Esophagus (tissue), 2 donors: ENCODE data around the gene NAA11. TPM values are rescaled to one million over a fixed set of nuclear protein-coding genes. Genes with fewer than 3 reads are reported as not detected.

Experiments
- H3K27ac ChIP-seq, 2 donors: one replicate each; pipeline ENCODE4 v1.5.1; 2013; ENCODE audit warnings: low read depth in 2 of 2, mild to moderate bottlenecking in 2 of 2, inconsistent platforms in 1 of 2, low read length in 1 of 2, moderate library complexity in 1 of 2
- H3K27me3 ChIP-seq, 2 donors: one replicate each; pipeline ENCODE4 v1.6.1; 2013; ENCODE audit warnings: low read length in 2 of 2, control low read depth in 1 of 2, mild to moderate bottlenecking in 1 of 2; ENCODE audit not compliant: insufficient read depth in 2 of 2, control insufficient read depth in 1 of 2
- H3K36me3 ChIP-seq, 2 donors: one replicate each; pipeline ENCODE4 v1.6.1; 2013; ENCODE audit warnings: low read length in 1 of 2; ENCODE audit not compliant: control insufficient read depth in 2 of 2, insufficient read depth in 2 of 2
- H3K4me1 ChIP-seq, 2 donors: one replicate each; pipeline ENCODE4 v1.6.1; 2013; ENCODE audit warnings: low read length in 1 of 2; ENCODE audit not compliant: control insufficient read depth in 2 of 2, insufficient read depth in 2 of 2
- H3K4me3 ChIP-seq, 2 donors: one replicate each; pipeline ENCODE4 v1.5.1; 2013; ENCODE audit warnings: low read length in 2 of 2, mild to moderate bottlenecking in 2 of 2, low read depth in 1 of 2, moderate library complexity in 1 of 2
- H3K9me3 ChIP-seq, 2 donors: one replicate each; pipeline ENCODE4 v1.6.1; 2013; ENCODE audit warnings: mild to moderate bottlenecking in 2 of 2, low read depth in 1 of 2, low read length in 1 of 2, moderate library complexity in 1 of 2; ENCODE audit not compliant: control insufficient read depth in 2 of 2, insufficient read depth in 1 of 2
- WGBS, 2 donors: extraction: QIAGEN DNeasy Blood & Tissue Kit; methylation state at CpG; one replicate each; pipeline ENCODE4 v1.1.7; 2013; 5-methylcytosine and 5-hydroxymethylcytosine counted together
- polyA plus RNA-seq, 2 donors: library from polyadenylated mRNA; stranded (reverse); fragments of 200-250 nt; gene quantifications; one replicate each; pipeline ENCODE4 v1.2.3, GENCODE V29; 2013
- donor health status: healthy with polysubstance abuse.
- donor health status: Bipolar disorder and iron deficiency.

The NAA11 gene
- polyA plus RNA-seq = not detected

- Histone ChIP-seq H3K27ac (no peak within 1 kb of the TSS), H3K9me3 (no peaks in the 10 kb centered on the region), H3K4me1 (no peaks in the 10 kb centered on the region), H3K36me3 (no peaks in the 10 kb centered on the region), H3K27me3 (no peaks in the 10 kb centered on the region), H3K4me3 (no peak within 1 kb of the TSS)
- WGBS, 2 donors = 93 to 96% methylated on average over 19 of the region's 19 CpGs
These were observed at the start of gene NAA11 for GRCh38 chr4:79325864-79326328. Gene NAA11, minus strand, starts transcription at chr4:79326061. Its CDS starts 184 bp downstream, at chr4:79325877.

DNA sequence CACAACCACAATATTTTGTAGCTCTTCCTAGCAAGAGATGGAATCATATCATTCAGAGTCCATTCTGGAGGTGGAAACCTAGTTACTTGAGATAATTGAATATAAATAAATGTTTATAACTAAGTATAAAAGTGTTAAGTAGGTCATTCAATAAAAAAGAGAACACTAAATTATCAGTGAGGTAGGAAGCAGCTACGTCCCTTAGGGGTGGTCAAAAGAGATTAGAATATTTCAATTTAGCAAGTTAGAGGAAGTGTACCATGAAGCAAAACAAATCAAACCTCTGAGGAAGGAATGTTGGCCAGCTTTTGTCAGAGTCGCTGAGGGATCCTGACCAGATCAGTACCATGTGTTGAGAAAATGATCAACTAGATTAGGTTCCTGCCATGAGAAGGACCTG lies 44.2 kb upstream of the NAA11 start:
- Histone ChIP-seq H3K36me3 (no peaks in the 10 kb centered on the region), H3K4me3 (no peak overlapping the region), H3K4me1 (no peaks in the 10 kb centered on the region), H3K27me3 (no peaks in the 10 kb centered on the region), H3K27ac (no peak overlapping the region), H3K9me3 (no peaks in the 10 kb centered on the region)
- 60 to 67% methylated on average over 2 of the region's 2 CpGs for WGBS, 2 donors

GRCh38 chr4:79367096-79367495 lies 41.2 kb upstream of the NAA11 start:
- Histone ChIP-seq H3K27ac (no peak overlapping the region), H3K9me3 (no peaks in the 10 kb centered on the region), H3K4me1 (no peaks in the 10 kb centered on the region), H3K36me3 (no peaks in the 10 kb centered on the region), H3K4me3 (no peak overlapping the region), H3K27me3 (no peaks in the 10 kb centered on the region)
- 89 to 92% methylated on average over 2 of the region's 2 CpGs for WGBS, 2 donors

GRCh38 chr4:79366422-79366821 lies 40.6 kb upstream of the NAA11 start:
- H3K4me1 ChIP-seq = no peaks in the 10 kb centered on the region
- no peak overlapping the region for H3K4me3 ChIP-seq
- H3K9me3 ChIP-seq = no peaks in the 10 kb centered on the region
- H3K27me3 ChIP-seq = no peaks in the 10 kb centered on the region
- no peak overlapping the region for H3K27ac ChIP-seq
- no peaks in the 10 kb centered on the region for H3K36me3 ChIP-seq

GRCh38 chr4:79364061-79364460 lies 38.2 kb upstream of the NAA11 start:
- no peaks in the 10 kb centered on the region for H3K36me3 ChIP-seq
- no peaks in the 10 kb centered on the region for H3K27me3 ChIP-seq
- no peaks in the 10 kb centered on the region for H3K4me1 ChIP-seq
- H3K4me3 ChIP-seq = no peak overlapping the region
- H3K9me3 ChIP-seq = no peaks in the 10 kb centered on the region
- no peak overlapping the region for H3K27ac ChIP-seq
- 78 to 80% methylated on average over 6 of the region's 6 CpGs for WGBS, 2 donors

DNA sequence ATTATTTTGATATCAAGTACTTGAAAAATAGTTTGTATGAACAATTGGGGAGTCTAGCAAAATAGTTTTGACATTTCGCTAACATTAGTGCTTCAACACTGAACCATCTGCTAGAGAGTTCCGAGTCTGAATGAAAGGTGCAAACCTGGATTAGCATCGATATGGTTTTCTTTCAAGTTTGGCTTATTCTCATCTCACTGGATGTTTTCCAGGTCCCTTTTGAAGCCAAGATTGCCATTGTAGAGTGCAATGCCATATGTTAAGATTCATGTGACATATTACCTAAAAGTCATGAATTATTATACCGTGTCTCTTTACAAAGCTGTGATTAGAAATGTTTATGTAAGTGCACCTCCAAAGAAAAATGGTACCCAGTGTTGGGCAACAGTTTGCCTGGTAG lies 36.8 kb upstream of the NAA11 start:
- WGBS, 2 donors = 50 to 62% methylated on average over 4 of the region's 4 CpGs
- H3K36me3 ChIP-seq = no peaks in the 10 kb centered on the region
- no peak overlapping the region for H3K27ac ChIP-seq
- no peaks in the 10 kb centered on the region for H3K27me3 ChIP-seq
- H3K9me3 ChIP-seq = no peaks in the 10 kb centered on the region
- H3K4me3 ChIP-seq = no peak overlapping the region
- H3K4me1 ChIP-seq = no peaks in the 10 kb centered on the region

DNA sequence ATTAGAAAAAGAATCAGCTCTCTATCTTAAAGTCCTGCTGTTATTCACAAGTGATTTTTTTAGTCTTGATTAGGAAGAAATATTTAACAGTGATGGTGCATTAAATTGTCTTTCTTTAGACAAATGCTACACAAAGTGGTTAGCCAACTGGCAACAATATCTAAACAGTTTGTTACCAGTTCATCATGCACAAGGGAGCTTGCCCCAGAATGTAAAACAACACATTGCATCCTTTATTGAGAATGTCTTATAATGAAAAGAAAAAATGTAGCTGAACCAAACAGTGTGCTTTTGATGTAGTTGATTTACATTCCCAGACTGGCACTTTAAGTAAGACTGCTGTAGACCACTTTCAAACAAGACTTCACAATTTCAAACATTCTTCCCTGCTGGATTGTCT lies 34.1 kb upstream of the NAA11 start:
- H3K27ac ChIP-seq = no peak overlapping the region
- H3K4me3 ChIP-seq = no peak overlapping the region

DNA sequence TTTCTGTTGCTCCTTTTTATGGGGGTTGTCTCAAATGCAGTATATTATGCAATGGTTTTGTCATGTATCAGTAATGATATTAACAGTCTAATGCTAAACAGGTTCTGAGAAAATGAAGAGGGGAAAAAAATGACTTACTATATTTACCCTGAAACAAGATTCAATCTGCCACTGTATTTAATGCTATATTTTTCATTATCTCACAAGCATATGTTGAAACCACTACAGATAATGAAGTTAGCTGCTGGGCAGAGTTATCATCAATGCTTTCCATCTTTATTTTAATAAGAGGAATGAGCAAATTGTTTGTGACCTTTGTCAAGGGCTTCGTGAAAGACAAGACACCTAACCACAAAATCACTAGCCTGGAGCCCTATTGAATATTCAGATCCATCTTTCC lies 32.6 kb upstream of the NAA11 start:
- 34 to 81% methylated on average over 1 of the region's 1 CpG for WGBS, 2 donors
- Histone ChIP-seq H3K27ac (no peak overlapping the region), H3K4me1 (no peaks in the 10 kb centered on the region), H3K27me3 (no peaks in the 10 kb centered on the region), H3K4me3 (no peak overlapping the region), H3K9me3 (no peaks in the 10 kb centered on the region), H3K36me3 (no peaks in the 10 kb centered on the region)

More for the DNA sequence above, 34.1 kb upstream of the NAA11 start:
- Histone ChIP-seq H3K4me1 (no peaks in the 10 kb centered on the region), H3K27me3 (no peaks in the 10 kb centered on the region), H3K36me3 (no peaks in the 10 kb centered on the region), H3K9me3 (no peaks in the 10 kb centered on the region)

DNA sequence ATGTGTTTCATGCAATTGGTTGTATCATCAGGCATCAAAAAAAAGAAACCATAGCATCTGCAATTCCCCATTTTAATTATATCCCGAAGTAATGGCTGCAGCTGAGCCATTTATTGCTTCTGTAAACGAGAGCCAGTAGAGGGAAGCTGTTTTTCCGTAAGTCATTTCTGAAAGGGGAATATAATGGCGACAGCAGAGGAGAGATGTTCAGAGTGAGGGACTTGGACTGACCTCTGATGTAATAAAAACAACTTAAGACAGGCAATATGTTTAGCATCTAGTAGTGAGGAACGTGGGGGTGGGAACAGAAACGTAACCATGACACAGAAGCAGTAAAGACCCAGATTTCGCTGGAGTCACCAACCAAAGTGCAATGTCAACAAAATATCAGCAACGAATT lies 31.5 kb upstream of the NAA11 start:
- 72 to 75% methylated on average over 8 of the region's 8 CpGs for WGBS, 2 donors
- Histone ChIP-seq H3K4me3 (no peak overlapping the region), H3K27me3 (no peaks in the 10 kb centered on the region), H3K4me1 (no peaks in the 10 kb centered on the region), H3K9me3 (no peaks in the 10 kb centered on the region), H3K27ac (no peak overlapping the region), H3K36me3 (no peaks in the 10 kb centered on the region)

DNA sequence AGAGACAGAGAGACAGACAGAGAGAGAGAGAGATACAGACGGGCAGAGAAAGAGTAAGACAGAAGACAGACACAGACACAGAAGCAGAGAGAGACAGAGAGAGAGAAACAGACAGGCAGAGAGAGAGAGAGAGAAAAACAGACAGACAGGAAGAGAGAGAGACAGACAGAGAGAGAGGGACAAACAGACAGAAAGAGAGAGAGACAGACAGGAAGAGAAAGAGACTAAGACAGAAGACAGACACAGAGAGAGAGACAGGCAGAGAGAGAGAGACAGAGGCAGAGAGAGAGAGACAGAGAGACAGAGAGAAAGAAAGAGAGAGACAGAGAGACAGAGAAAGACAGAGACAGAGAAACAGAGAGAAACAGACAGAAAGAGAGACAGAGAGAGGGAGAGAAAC lies 27.2 kb upstream of the NAA11 start:
- no peaks in the 10 kb centered on the region for H3K4me1 ChIP-seq
- 87 to 90% methylated on average over 1 of the region's 1 CpG for WGBS, 2 donors
- H3K27me3 ChIP-seq = no peaks in the 10 kb centered on the region
- no peak overlapping the region for H3K4me3 ChIP-seq
- no peaks in the 10 kb centered on the region for H3K9me3 ChIP-seq
- H3K36me3 ChIP-seq = no peaks in the 10 kb centered on the region
- no peak overlapping the region for H3K27ac ChIP-seq
